GM19043 (cell line): ENCODE measurements around the gene DAP.

Experiments
- ATAC-seq: cut with Tn5 transposase; IDR thresholded peaks from one replicate; pipeline ENCODE4 v1.9.1; 2021; ENCODE audit warnings: low read depth; ENCODE audit not compliant: unreplicated experiment

DAP gene

GRCh38 chr5:10695055-10695649 lies 65.9 kb downstream of the DAP start:
- ATAC-seq: peak; percentile 32

GRCh38 chr5:10691826-10692785 lies 68.9 kb downstream of the DAP start:
- ATAC-seq: no peak

GRCh38 chr5:10690460-10691440 lies 70.3 kb downstream of the DAP start:
- ATAC-seq: no peak

GRCh38 chr5:10689391-10690081 lies 71.5 kb downstream of the DAP start:
- ATAC-seq: no peak

- no peak for ATAC-seq
Observed at GRCh38 chr5:10688651-10689171, 72.3 kb downstream of the DAP start.

GRCh38 chr5:10686890-10687289 lies 74.1 kb downstream of the DAP start:
- ATAC-seq: no peak

GRCh38 chr5:10685115-10685521 lies 75.9 kb downstream of the DAP start:
- peak; percentile 67 for ATAC-seq

GRCh38 chr5:10684303-10685086 lies 76.5 kb downstream of the DAP start:
- ATAC-seq: peak; percentile 34

- no peak for ATAC-seq
Observed at GRCh38 chr5:10682801-10683525, 78.1 kb downstream of the DAP start.

GRCh38 chr5:10681731-10682679 lies 79.0 kb downstream of the DAP start:
- ATAC-seq: no peak

- no peak for ATAC-seq
Observed at GRCh38 chr5:10680876-10681481, 80.1 kb downstream of the DAP start.

- no peak for ATAC-seq
Observed at GRCh38 chr5:10679336-10679988, 81.6 kb downstream of the DAP start.

- ATAC-seq: no peak
Observed at GRCh38 chr5:10678244-10678643, 82.8 kb downstream of the DAP start.

- ATAC-seq: no peak
Observed at GRCh38 chr5:10677533-10677932, 83.5 kb downstream of the DAP start.

GRCh38 chr5:10676946-10677345 lies 84.1 kb downstream of the DAP start:
- no peak for ATAC-seq

- no peak for ATAC-seq
Observed at GRCh38 chr5:10676224-10676623, 84.8 kb downstream of the DAP start.
